OCI-LY1 (cell line): ENCODE measurements around the gene ELP2.

Experiments
- EZH2 ChIP-seq: fragments of 200-600 bp; sonication (generic), shearing (Covaris generic); IDR thresholded peaks from 2 replicates; pipeline ENCODE4 v1.8.0; 2017; ENCODE audit warnings: borderline replicate concordance, mixed run types, mild to moderate bottlenecking, antibody characterized with exemption, low read length, moderate library complexity, mixed read lengths
- TF ChIP-seq, protein P1 (sequence below): fragments of 200-600 bp; sonication (generic), shearing (Covaris generic); IDR thresholded peaks from 2 replicates; pipeline ENCODE4 v1.5.1; 2017; ENCODE audit warnings: mild to moderate bottlenecking, antibody characterized with exemption, low read length, moderate library complexity, mixed read lengths

DNA sequence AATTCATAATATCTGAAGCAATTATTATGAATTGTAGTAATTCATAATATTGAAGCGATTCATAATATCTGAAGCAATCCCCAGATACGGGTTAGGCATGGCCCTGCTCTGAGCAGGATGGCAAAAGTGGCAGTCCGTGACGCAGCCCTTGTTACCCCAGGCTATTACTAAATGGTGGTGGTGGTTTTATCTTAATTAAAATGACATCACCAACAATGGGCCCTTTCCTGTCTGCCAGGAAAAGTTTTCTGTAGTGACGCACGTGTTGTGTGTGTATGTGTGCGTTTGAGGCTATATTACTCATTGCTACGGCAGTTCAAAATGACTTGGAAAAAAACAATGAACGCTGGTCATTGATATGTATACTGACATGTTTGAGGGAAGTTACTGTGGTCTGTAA is 47.0 kb downstream of the ELP2 start:
- TF ChIP-seq, protein P1, sequence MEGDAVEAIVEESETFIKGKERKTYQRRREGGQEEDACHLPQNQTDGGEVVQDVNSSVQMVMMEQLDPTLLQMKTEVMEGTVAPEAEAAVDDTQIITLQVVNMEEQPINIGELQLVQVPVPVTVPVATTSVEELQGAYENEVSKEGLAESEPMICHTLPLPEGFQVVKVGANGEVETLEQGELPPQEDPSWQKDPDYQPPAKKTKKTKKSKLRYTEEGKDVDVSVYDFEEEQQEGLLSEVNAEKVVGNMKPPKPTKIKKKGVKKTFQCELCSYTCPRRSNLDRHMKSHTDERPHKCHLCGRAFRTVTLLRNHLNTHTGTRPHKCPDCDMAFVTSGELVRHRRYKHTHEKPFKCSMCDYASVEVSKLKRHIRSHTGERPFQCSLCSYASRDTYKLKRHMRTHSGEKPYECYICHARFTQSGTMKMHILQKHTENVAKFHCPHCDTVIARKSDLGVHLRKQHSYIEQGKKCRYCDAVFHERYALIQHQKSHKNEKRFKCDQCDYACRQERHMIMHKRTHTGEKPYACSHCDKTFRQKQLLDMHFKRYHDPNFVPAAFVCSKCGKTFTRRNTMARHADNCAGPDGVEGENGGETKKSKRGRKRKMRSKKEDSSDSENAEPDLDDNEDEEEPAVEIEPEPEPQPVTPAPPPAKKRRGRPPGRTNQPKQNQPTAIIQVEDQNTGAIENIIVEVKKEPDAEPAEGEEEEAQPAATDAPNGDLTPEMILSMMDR: no peak
- no peak for TF ChIP-seq EZH2
